NCI-H2029 treated with DMSO at 0.1 percent for 48 hours (cell line): ENCODE data around the gene COX6B1.
A peak's percentile ranks its signal among the peaks of the same experiment; 100 is the strongest.
"Not testable (repeated sequence)": the region's sequence is repeated elsewhere in the genome, so short reads cannot be mapped to it uniquely, and the experiment has no call there.

ENCODE experiments used
- DNase-seq: peaks from one replicate; lab custom pipeline; 2025; lab: John Stamatoyannopoulos, UW

Gene COX6B1

DNA sequence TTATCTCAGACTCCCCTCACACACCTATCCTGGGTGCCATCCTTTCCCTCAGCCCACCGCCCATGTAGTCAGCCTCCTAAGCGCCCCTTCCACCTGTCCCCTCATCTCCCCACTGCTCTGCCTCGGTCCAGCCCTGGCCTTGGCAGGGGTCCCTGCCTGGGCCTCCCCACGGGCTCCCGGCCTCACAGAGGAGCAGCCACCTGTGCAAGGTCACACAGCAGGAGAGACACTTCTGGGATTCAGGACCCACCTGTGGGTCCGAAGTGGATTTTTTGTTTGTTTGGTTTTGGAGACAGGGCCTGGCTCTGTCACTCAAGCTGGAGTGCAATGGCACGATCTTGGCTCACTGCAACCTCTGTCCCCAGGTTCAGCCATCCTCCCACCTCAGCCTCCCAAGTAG is 17.5 kb downstream of the COX6B1 start:
- DNase-seq, result no peak

DNA sequence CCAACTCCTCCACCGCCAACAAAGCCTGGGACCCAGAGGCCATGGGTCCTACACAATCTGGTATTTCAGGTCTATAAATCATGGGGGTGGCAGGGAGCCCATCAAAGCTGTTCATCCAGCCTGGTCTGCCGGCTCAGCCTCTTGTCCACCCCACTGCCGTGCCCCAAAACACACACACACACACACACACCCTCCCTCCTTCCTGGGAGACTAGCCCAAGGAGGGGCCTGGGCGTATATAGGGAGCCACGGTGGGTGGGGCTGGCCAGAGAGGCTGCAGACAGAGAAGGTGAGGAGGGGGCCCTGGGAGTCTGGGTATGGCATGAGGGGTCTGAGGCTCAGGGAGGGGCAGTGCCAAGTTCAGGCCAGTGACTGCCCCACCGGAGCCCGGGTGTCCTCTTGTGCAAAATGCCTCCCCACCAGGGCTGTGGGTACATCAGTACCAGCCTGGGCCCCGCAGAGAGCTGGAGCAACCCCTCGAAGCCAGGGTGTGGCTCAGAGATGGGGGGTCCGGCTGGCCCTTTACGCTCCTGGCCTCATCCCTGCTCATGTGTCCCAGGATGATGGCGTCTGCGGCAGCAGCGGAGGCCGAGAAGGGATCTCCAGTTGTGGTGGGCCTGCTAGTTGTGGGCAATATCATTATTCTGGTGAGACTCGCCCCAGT is 18.3 kb downstream of the COX6B1 start, which contains the start of gene UPK1A:
Gene UPK1A (plus strand): TSS at position 267 of the 663 bp plus-strand sequence. CDS start 296 bp downstream, at position 563.
- no peak for DNase-seq

DNA sequence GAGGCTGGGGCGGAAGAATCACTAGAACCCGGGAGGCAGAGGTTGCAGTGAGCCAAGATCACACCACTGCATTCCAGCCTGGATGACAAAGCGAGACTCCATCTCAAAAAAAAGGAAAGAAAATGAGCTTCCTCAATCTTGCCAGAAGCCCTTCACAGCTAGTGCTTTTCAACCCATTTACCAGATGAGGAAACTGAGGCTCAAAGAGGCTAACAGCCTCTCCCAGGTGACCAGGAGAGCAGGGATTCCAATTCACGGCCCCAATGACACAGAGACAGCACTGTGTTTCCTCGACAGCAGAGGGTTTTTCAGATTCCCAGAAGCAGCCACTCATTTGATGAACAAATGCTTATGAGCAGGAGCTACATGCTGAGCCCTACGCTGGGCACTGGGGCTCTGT is 21.4 kb downstream of the COX6B1 start:
- DNase-seq, result no peak

DNA sequence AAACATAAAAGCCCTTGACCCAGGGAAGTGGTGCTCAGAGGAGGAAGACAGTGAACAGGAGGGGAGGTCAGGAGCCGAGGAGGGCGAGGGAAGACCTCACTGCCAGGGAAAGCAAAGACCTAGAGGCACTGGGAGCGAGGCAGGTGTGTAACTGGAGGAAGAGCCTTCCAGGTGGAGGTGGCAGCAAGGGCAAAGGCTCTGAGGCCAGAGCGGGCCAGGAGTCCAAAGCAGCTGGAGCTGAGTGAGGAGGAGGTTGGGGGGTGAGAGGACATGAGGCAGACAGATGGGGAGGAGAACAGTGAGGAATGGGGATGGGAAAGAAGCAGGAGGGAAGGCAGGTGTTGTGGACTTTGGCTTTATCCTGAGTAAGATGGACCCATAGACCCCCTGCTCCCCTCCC is 21.9 kb downstream of the COX6B1 start:
- no peak for DNase-seq

DNA sequence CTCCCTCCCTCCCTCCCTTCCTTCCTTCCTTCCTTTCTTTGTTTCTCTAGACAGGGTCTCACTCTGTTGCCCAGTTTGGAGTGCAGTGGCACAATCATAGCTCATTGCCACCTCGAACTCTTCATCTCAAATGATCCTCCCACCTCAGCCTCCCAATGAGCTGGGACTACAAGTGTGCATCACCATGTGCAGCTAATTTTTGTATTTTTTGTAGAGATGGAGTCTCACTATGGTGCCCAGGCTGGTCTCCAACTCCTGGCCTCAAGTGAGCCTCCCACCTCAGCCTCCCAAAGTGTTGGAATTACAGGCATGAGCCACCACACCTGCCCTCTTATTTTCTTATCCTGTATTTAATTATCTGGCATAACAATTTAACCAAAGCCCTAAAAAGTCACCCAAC is 22.6 kb downstream of the COX6B1 start:
- no peak for DNase-seq

DNA sequence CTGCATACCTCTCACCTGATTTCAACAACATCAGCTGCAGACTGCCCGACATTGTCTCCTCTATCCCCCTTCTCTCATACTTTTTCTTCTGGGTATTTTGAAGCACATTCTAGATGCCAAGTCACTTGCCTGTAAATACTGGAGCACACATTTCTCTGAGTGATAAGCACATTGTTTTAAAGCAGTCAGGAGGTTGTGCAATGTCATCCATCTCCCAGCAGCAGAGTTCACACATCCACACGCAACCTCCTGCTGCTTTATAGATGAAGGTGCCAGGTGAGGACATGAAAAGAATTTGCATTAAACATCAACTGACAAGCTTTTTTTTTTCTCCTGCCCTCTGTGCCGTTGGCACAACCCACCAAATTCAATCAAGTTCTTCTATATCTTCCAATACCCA is 23.7 kb downstream of the COX6B1 start:
- no peak for DNase-seq

DNA sequence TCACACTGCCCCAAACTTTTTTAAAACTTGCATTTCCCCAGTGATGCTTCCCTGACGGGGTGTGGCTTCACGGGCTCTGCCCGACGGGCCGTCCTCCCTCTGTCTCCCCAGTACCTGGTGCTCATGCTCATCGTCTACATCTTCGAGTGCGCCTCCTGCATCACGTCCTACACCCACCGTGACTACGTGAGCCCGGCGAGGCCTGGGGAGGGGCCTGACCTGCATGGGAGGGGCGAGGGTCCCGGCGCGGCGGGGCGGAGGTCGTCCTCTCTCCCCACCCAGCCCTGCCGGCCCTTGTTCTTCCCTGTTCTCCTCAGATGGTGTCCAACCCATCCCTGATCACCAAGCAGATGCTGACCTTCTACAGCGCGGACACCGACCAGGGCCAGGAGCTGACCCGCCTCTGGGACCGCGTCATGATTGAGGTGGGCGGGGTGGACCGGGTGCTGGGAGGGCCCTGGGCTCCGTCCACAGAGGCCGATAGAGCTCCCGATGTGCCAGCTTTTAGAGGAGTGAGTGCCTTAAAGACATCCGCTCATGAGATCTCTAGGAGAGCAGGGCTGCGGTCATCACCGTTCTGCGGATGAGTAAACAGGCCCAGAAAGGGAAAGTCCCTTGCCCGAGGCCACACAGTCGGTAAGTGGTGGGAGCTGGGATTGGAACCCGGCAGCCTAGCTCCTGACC is 25.1 kb downstream of the COX6B1 start:
- DNase-seq, result no peak

DNA sequence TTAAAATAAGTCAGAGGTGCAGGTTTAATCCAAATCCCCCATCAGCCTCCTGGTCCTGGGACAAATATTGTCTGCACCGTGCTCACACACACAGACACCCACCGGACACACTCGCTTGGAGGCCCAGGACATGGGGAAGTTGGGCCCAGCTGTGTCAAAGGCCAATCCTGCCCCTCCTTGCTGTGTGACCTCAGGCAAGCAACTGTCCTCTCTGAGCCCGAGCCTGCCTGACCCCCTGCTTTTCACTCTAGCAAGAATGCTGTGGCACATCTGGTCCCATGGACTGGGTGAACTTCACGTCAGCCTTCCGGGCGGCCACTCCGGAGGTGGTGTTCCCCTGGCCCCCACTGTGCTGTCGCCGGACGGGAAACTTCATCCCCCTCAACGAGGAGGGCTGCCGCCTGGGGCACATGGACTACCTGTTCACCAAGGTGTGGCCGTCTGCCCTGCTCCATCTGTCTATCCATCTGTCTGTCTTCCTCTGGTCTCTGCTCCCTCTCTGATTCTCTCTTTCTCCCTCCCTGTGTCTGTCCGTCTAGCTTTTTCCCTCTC is 27.5 kb downstream of the COX6B1 start:
- DNase-seq, result no peak

DNA sequence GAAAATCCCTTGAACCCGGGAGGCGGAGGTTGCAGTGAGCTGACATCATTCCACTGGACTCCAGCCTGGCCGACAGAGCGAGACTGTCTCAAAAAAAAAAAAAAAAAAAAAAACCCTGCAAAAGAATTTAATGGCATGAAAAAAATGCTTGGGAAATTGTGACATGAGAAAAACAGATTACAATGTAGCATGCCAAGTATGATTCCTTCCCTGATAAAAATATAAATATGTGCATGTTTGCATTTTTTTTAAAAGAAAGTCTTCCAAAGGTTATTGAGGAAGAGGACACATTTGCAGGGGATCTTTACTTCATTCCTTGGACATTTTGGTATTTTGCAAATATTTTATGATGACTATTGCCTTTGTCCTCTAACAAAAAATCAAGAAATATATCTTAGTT is 41.7 kb downstream of the COX6B1 start:
- no peak for DNase-seq

DNA sequence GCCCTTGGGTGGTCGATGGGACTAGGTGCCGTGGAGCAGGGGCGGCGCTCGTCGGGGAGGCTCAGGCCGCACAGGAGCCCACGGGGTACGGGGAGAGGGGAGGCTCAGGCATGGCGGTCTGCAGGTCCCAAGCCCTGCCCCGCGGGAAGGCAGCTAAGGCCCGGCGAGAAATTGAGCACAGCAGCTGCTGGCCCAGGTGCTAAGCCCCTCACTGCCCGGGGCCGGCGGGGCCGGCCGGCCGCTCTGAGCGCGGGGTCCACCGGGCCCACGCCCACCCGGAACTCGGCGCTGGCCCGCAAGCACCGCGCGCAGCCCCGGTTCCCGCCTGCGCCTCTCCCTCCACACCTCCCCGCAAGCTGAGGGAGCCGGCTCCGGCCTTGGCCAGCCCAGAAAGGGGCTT is 43.0 kb downstream of the COX6B1 start:
- DNase-seq, result not testable (repeated sequence)

DNA sequence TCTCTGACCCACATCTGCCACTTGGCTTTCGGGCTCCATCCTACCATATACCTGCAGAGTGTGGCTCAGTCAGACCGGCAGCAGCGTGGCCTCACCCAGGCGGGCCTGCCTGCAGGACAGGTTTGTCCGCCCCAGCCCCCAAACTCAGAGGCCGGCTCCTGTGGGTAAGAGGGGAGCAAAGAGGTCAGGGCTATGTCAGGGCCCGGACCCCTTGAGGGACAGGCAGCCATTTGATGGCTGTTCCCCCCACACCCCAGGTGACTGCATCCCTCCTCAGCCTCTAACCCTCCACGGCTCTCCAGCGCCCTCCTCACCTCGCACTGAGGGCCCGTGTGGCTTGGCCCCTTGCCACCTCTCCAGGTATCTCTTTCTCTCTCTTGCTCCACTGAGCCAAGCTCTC is 43.9 kb downstream of the COX6B1 start:
- no peak for DNase-seq

DNA sequence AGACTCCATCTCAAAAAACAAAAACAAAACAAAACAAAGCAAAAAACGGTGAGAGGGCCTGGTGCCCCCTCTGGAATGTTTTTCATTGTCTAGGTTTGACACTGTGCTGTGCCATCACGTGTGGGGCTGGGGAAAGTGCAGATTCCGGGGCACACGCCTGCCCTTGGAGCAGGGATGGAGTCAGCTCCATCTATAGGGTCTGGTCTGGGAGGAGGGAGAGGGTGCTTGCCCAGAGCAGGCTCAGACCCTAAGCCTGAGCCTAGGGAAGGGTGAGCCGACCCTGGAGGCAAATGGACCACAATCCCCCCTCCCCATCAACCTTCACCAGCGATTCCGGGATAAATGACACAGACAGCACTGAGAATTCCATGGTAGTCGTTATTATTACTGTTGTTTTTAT is 45.3 kb downstream of the COX6B1 start:
- DNase-seq, result no peak

DNA sequence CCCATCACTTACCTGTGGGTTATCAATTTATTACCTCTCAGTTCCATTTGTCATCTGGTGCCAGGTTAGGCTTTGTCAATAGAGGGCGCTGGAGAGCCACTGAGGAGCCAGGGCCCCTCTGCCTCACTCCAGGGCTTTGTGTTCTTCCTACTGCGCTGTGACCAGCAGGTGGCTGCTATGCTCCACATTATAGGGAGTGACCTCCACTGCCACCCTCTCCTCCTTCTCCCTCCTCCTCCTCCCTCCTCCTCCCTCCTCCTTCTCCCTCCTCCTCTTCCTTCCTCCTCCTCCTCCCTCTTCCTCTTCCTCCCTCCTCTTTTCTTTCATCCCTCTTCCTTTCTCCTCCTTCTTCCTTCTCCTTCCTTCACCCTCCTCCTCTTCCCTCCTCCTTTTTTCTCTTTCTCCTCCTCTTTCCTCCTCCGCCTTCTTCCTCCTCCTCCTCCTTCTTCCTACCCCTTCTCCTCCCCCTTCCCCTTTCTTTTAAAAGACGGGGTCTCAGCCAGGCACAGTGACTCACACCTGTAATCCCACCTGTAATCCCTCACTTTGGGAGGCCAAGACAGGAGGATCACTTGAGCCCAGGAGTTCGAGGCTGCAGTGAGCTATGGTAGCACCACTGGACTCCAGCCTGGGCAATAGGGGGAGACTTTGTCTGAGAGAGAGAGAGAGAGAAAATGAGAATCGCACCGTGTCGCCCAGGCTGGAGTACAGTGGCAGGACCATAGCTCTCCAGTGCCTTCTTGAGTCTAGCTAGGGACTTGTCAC is 45.9 kb downstream of the COX6B1 start:
- peak; percentile 71 for DNase-seq

DNA sequence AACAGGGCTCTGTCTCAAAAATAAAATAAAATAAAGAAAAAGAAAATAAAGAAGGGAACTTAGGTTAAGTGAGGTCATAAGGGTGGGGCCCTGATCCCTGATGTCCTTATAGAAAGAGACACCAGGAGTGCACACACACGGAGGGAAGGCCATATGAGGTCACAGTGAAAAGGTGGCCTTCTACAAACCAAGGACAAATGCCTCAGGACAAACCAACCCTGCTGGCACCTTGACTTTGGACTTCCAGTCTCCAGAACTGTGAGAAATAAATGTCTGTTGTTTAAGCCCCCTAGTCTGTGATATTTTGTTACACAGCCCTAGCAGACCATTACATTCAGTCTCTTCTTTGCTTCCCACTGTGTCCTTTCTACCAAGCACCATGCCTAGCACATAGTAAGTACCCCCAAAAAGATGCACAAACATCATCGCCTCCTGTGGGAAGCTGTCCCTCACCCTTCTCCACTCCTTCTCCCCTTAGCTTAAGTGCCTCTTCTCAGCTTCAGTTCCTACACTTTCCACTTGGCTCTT is 47.8 kb downstream of the COX6B1 start:
- DNase-seq, result no peak

DNA sequence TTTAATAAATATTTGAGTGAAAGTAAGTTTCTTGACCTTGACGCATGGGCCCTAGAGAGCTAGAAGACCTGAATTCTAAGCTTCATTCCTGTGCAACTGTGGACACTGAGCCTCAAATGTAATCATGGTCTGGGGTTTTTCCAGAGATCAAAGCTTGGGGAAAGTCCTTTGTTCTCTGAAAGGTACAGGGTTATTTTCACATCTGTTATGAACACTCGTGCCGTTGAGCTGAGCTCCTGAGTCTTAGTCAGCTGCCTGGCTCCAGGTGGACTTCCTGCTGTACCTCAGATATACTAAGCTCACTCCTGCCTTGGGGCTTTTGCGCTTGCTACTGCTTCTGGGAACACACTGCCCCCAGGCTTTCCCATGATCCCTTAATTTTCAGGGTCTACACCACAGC is 48.7 kb downstream of the COX6B1 start:
- DNase-seq, result no peak

DNA sequence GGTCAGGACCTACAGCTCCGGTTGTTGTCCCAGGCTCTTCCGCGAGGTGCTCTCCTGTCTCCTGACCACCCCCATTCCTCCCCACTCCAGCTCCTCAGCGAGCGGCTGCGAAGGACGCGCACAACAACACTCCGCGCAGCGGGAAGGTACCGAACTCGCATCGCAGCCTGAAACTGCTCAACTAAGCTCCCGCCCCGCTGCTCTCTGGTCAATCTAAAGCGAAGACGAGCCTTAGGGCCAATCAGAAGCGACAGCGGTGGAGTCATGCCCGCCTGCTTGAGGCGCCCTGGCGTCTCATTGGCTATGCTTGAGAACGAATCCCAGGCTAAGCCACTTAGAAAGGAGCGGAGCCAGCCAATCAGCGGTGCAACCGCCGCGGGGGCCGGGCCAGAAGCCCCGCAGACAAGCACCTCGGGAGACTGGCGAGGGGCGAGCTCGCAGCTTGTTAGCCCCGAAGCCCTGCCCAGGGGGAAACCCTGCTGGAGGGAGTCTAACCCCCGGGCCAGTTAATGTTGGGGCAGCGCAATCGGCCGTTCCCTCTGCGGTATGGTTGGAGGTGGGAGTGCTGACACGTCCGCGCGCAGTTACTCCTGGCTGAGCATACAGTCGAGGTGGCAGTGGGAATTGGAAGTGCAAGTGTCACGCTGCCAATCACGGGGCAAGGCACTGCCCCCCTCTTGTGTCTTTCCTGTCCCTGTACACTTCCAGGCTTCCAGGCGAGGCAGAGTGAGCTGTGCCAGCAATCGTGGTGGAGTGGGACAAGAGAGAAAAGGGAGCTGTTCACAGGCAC is 54.3 kb downstream of the COX6B1 start:
- peak; percentile 90 for DNase-seq

DNA sequence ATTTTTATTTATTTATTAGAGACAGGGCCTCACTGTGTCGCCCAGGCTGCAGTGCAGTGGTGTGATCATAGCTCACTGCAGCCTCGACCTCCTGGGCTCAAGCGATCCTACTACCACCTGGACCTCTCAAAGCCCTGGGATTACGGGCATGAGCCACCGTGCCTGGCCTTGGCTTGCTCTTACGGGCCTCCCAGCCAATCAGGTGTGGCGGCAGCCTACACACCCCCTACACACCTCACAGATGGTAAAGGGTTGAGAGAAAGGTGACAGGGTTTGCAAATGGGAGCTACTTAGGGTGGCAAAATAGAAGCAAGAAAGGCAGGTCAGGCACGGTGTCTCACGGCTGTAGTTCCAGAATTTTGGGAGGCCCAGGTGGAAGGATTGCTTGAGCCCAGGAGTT is 55.2 kb downstream of the COX6B1 start:
- no peak for DNase-seq

DNA sequence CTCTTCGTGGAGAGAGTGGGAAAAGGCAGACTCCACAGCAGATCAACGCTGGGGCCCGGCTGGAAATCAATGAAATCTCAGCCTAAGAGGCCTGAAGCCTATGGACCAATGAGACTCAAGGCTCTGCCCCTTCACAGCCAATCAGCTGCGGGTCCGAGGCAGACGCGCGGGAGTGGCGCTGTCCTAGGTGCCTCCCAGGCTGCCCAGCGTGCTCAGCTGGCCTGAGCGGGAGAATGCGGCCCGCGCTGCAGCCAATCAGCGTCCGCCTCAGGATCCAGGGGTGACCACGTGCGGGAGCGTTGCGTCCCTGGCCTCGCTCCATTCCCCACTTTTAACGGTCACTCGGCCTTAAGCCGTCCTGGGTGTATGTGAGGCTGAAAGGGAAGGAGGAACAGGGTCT is 56.1 kb downstream of the COX6B1 start, which contains the start of gene ZBTB32:
Gene ZBTB32 (plus strand): TSS at position 341 of the 400 bp plus-strand sequence. CDS start 10,069 bp downstream, outside the sequence.
- DNase-seq, result no peak
